GM13976 (cell line): ENCODE data around the gene LSR.

ENCODE experiments used
- DNase-seq: peaks from one replicate; pipeline ENCODE4 v3.0.0; 2012; ENCODE audit warnings: low spot score
- CTCF ChIP-seq: IDR thresholded peaks from 2 replicates; pipeline ENCODE4 v1.5.1; 2012; ENCODE audit warnings: borderline replicate concordance, mild to moderate bottlenecking; ENCODE audit not compliant: insufficient read depth; ENCODE audit errors: extremely low read depth, missing control alignments, control extremely low read depth
- in situ Hi-C: fragments of 300-500 bp; cut with MboI; formaldehyde crosslinking; loops from one replicate; pipeline ENCODE4 v1.12.0; 2022; ENCODE audit warnings: low sequenced_read_pairs, mixed read lengths, inconsistent platforms; ENCODE audit not compliant: unreplicated experiment

Gene LSR

GRCh38 chr19:35310811-35311465 is 62.1 kb downstream of the LSR start:
- in situ Hi-C loops, result no loop called here
- TF ChIP-seq CTCF, result no peak

DNA sequence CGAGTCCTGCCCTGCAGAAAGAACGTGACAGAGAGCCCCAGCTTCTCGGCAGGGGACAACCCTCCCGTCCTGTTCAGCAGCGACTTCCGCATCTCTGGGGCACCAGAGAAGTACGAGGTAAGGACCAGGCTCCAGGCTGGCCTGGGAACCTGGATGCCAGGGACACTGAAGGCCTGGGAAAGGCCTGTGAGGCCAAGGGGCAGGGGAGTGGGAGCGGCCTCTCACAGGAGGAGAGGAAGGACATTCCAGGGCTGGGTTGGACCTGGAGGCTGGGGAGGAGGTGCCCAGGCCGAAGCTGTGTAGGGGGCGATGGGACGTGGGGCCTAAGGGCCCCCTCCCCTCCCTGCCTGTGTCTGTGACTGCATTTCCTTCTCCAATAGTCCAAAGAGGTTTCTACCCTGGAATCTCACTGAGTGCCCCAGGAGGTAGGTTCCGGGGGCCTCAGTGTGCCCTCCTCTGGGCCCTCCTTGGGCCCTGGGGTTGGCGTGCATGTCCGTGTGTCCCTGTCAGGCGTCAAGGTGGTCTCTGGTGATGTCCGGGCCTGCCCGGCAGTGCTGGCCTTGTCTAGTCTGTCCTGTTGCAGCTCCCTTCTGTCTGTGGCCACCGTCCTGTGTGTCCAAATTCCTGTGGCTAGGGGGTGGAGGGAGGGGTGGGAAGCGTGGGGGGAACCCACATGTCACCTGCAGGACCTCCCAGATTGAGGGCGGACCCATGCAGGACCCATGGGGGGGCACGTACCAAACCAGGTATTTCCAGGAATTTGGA is 63.3 kb downstream of the LSR start:
- no peak for TF ChIP-seq CTCF
- DNase-seq, result no peak
- in situ Hi-C loops, result no loop called here

More at GRCh38 chr19:35310811-35311465, 62.1 kb downstream of the LSR start:
- no peak for DNase-seq

DNA sequence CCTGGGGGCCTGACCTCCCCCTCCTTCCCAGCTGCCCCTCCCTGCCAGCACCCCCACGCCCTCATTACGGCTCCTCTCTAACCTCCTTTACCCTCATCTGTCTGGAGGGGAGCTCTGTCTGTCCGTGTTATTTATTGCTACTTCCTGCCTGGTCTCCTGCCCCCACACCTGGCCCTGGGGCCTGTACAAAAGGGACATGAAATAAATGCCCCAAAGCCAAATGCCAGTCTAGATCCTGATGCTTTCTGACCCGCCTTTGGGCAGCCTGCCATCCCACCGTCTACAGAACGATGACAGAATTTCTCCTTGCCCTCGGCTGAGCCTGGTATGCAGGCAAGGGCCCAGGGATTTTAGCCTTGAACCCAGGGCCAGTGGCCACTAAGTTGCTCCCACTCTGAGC is 64.8 kb downstream of the LSR start:
- in situ Hi-C loops, result no loop called here
- no peak for TF ChIP-seq CTCF
- DNase-seq, result no peak

DNA sequence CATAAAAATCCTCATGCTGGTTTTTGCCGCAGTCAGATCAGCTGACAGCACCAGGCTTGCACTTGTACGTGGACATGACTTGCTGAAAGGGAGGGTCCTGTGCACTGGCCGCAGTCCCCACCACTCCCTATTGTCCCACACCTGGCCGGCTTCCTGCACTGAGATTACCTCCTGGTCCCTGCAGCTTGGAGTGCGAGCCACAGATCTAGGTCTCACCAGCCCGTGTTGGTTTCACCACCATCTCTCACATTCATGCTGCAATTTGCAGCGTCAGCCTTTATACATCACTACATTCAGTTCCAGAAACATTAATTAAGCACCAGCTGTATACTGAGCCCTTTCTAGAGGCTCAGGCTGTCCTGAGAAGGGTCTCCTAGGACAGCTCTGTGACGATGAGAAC is 65.2 kb downstream of the LSR start:
- in situ Hi-C loops, result no loop called here
- TF ChIP-seq CTCF, result no peak
- DNase-seq, result no peak

DNA sequence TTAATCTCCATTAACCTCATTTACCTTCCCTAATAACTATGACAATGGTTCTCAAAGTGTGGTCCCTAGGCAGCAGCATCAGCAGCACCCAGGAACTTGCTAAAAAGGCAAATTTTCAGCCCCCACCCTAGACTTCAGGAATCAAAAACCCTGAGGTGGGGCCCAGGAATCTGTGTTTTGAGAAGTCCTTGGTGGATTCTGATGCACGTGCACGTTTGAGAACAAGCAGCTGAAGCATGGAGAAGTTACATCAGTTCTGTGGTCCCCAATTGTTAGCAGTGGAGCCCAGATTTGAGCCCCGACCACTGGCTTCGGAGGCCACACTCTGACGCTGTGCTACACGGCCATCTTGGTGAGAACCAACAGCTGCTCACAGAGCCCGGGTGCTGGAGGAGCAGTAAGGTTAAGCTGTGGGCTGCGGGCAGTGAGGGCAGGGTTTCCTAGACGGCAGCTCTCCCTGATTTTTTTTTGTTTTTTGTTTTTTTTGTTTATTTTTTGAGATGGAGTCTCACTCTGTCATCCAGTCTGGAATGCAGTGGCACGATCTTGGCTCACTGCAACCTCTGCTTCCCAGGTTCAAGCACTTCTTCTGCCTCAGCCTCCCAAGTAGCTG is 66.2 kb downstream of the LSR start:
- no peak for TF ChIP-seq CTCF
- no peak for DNase-seq
- in situ Hi-C loops, result no loop called here

GRCh38 chr19:35315883-35316282 is 67.1 kb downstream of the LSR start:
- in situ Hi-C loops, result no loop called here
- DNase-seq, result no peak
- TF ChIP-seq CTCF, result no peak
